GM12878 (cell line): ENCODE results near the gene CEP250.

Source experiments
- BRCA1 ChIP-seq: IDR thresholded peaks from 2 replicates; pipeline ENCODE4 v1.6.1; 2011; ENCODE audit warnings: low read depth, low read length, improper control_type of control experiment
- CREM ChIP-seq: IDR thresholded peaks from 2 replicates; pipeline ENCODE4 v1.6.1; 2014; ENCODE audit warnings: antibody characterized with exemption, low read depth
- FOS ChIP-seq: IDR thresholded peaks from 3 replicates; pipeline ENCODE4 v1.6.1; 2011; ENCODE audit warnings: borderline replicate concordance; ENCODE audit not compliant: insufficient read length; ENCODE audit errors: extremely low read depth
- GABPA ChIP-seq: IDR thresholded peaks from 2 replicates; pipeline ENCODE4 v1.6.1; 2014; ENCODE audit warnings: antibody characterized with exemption, low read depth, mild to moderate bottlenecking, inconsistent platforms
- KLF5 ChIP-seq: fragments of 450-650 bp; IDR thresholded peaks from 2 replicates; pipeline ENCODE4 v1.6.1; 2014; ENCODE audit warnings: mild to moderate bottlenecking; ENCODE audit not compliant: partially characterized antibody
- NBN ChIP-seq: fragments of 450-650 bp; IDR thresholded peaks from 2 replicates; pipeline ENCODE4 v1.6.1; 2016
- POLR2A ChIP-seq: IDR thresholded peaks from 2 replicates; pipeline ENCODE4 v1.6.1; 2011; ENCODE audit warnings: low read depth, mild to moderate bottlenecking, low read length
- RAD21 ChIP-seq: IDR thresholded peaks from 2 replicates; pipeline ENCODE4 v1.6.1; 2011; ENCODE audit warnings: mild to moderate bottlenecking, low read depth, low read length, moderate library complexity; ENCODE audit not compliant: insufficient read depth
- SREBF1 ChIP-seq: IDR thresholded peaks from 2 replicates; pipeline ENCODE4 v1.6.1; 2012; ENCODE audit warnings: mild to moderate bottlenecking, low read length
- ZNF217 ChIP-seq: fragments of 450-650 bp; IDR thresholded peaks from 2 replicates; pipeline ENCODE4 v1.6.1; 2017; ENCODE audit warnings: antibody characterized with exemption, mild to moderate bottlenecking
- TF ChIP-seq, protein P1 (sequence below), 3 experiments: IDR thresholded peaks in 2 of 3; conservative IDR thresholded peaks in 1 of 3; 2 replicates each; pipeline ENCODE4 v1.5.1; 2011; ENCODE audit warnings: low read depth in 3 of 3, low read length in 3 of 3, mild to moderate bottlenecking in 3 of 3, control low read depth in 2 of 3, moderate library complexity in 2 of 3, inconsistent platforms in 1 of 3, mixed read lengths in 1 of 3; ENCODE audit not compliant: control insufficient read depth in 2 of 3, insufficient read depth in 1 of 3; ENCODE audit errors: extremely low read depth in 1 of 3
- TF ChIP-seq, protein P2 (sequence below): fragments of 450-650 bp; IDR thresholded peaks from 2 replicates; pipeline ENCODE4 v1.6.1; 2017; ENCODE audit warnings: mild to moderate bottlenecking

DNA sequence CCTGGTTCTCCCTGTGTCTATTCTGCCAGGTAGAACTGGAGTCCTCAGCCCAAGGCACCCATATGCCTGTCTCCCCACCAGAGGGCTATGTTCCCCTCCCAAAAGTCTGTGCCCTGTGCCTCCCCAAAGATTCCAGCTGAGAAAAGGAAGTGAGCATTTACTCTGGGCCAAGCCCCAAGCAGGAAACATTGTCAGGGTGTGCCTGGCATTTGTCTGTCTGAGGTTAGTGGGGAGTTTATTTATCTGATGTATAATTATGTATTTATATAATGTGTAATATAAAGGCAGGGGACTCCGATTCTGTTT is 23.0 kb upstream of the CEP250 start:
- TF ChIP-seq NBN (no peak), FOS (no peak), GABPA (no peak), RAD21 (no peak), BRCA1 (no peak), CREM (no peak), KLF5 (no peak), POLR2A (no peak), ZNF217 (no peak), SREBF1 (no peak)
- TF ChIP-seq, protein P1, sequence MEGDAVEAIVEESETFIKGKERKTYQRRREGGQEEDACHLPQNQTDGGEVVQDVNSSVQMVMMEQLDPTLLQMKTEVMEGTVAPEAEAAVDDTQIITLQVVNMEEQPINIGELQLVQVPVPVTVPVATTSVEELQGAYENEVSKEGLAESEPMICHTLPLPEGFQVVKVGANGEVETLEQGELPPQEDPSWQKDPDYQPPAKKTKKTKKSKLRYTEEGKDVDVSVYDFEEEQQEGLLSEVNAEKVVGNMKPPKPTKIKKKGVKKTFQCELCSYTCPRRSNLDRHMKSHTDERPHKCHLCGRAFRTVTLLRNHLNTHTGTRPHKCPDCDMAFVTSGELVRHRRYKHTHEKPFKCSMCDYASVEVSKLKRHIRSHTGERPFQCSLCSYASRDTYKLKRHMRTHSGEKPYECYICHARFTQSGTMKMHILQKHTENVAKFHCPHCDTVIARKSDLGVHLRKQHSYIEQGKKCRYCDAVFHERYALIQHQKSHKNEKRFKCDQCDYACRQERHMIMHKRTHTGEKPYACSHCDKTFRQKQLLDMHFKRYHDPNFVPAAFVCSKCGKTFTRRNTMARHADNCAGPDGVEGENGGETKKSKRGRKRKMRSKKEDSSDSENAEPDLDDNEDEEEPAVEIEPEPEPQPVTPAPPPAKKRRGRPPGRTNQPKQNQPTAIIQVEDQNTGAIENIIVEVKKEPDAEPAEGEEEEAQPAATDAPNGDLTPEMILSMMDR (IDR thresholded peaks at IDR 0.05 in 2 of 3, conservative IDR thresholded peaks at IDR 0.05 in 1 of 3; ENCODE audit: control insufficient read depth in 2 of 3, extremely low read depth in 1 of 3, insufficient read depth in 1 of 3, low read depth in 3 of 3, low read length in 3 of 3) = no peak
- TF ChIP-seq, protein P2, sequence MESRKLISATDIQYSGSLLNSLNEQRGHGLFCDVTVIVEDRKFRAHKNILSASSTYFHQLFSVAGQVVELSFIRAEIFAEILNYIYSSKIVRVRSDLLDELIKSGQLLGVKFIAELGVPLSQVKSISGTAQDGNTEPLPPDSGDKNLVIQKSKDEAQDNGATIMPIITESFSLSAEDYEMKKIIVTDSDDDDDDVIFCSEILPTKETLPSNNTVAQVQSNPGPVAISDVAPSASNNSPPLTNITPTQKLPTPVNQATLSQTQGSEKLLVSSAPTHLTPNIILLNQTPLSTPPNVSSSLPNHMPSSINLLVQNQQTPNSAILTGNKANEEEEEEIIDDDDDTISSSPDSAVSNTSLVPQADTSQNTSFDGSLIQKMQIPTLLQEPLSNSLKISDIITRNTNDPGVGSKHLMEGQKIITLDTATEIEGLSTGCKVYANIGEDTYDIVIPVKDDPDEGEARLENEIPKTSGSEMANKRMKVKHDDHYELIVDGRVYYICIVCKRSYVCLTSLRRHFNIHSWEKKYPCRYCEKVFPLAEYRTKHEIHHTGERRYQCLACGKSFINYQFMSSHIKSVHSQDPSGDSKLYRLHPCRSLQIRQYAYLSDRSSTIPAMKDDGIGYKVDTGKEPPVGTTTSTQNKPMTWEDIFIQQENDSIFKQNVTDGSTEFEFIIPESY = no peak
